Measurements from ENCODE around the gene TIGD6. TPM values are rescaled to one million over a fixed set of nuclear protein-coding genes. Genes with fewer than 3 reads are reported as not detected.

TIGD6 gene
- total RNA-seq, 1 donor from 2014 or later = 4.1 TPM

- TF ChIP-seq EZH2phosphoT487 (IDR thresholded peaks at IDR 0.05) (no peak), EZH2 (IDR thresholded peaks at IDR 0.05) (no peak), CTCF (IDR thresholded peaks at IDR 0.05) (no peak)
- Mint-ChIP-seq H3K9me3 (no peaks in the 10 kb centered on the region), H3K27me3 (ENCODE audit: insufficient read depth, low read depth) (no peaks in the 10 kb centered on the region), H3K4me1 (peaks cover 2% of the 10 kb centered on the region), H3K27ac (no peak overlapping the region), H3K36me3 (peaks cover 21% of the 10 kb centered on the region), H3K4me3 (no peak overlapping the region)
- no peaks in the 10 kb centered on the region for H3K4me1 ChIP-seq
- no peaks in the 10 kb centered on the region for H3K27me3 ChIP-seq
- no peak overlapping the region for H3K9ac ChIP-seq
- H3K36me3 ChIP-seq = peaks cover 5% of the 10 kb centered on the region
- DNase-seq (ENCODE audit: low spot score) = no peak
- no peak overlapping the region for H2AFZ ChIP-seq (replicated peaks)
- H3K4me3 ChIP-seq = no peak overlapping the region
- no peak overlapping the region for H3K4me2 ChIP-seq
- no peak overlapping the region for H3K27ac ChIP-seq
- no peaks in the 10 kb centered on the region for H3F3A ChIP-seq (ENCODE audit: low read depth)
- no peaks in the 10 kb centered on the region for H3K79me2 ChIP-seq (ENCODE audit: low read depth)
- H3K9me3 ChIP-seq (ENCODE audit: low read depth) = no peaks in the 10 kb centered on the region
- H4K20me1 ChIP-seq (ENCODE audit: low read depth) = no peaks in the 10 kb centered on the region
Measured at GRCh38 chr5:150022158-150022531, 21.7 kb upstream of the TIGD6 start.

GRCh38 chr5:150021491-150022157 lies 21.2 kb upstream of the TIGD6 start:
- H3K9me3 ChIP-seq (ENCODE audit: low read depth) = no peaks in the 10 kb centered on the region
- H3K4me2 ChIP-seq = no peak overlapping the region
- no peaks in the 10 kb centered on the region for H3K27me3 ChIP-seq
- no peaks in the 10 kb centered on the region for H3F3A ChIP-seq (ENCODE audit: low read depth)
- Mint-ChIP-seq H3K9me3 (no peaks in the 10 kb centered on the region), H3K27ac (no peak overlapping the region), H3K36me3 (peaks cover 21% of the 10 kb centered on the region), H3K4me1 (peaks cover 2% of the 10 kb centered on the region), H3K27me3 (ENCODE audit: insufficient read depth, low read depth) (no peaks in the 10 kb centered on the region), H3K4me3 (no peak overlapping the region)
- H3K4me1 ChIP-seq = no peaks in the 10 kb centered on the region
- no peak overlapping the region for H3K9ac ChIP-seq
- peaks cover 8% of the 10 kb centered on the region for H3K36me3 ChIP-seq
- no peak overlapping the region for H3K4me3 ChIP-seq
- DNase-seq (ENCODE audit: low spot score) = no peak
- TF ChIP-seq EZH2phosphoT487 (IDR thresholded peaks at IDR 0.05) (no peak), EZH2 (IDR thresholded peaks at IDR 0.05) (no peak), CTCF (IDR thresholded peaks at IDR 0.05) (no peak)
- H3K79me2 ChIP-seq (ENCODE audit: low read depth) = no peaks in the 10 kb centered on the region
- no peaks in the 10 kb centered on the region for H4K20me1 ChIP-seq (ENCODE audit: low read depth)
- H2AFZ ChIP-seq (replicated peaks) = no peak overlapping the region
- H3K27ac ChIP-seq = no peak overlapping the region

- no peak overlapping the region for H3K4me3 Mint-ChIP-seq
- Histone ChIP-seq H3K27me3 (no peaks in the 10 kb centered on the region), H3F3A (ENCODE audit: low read depth) (no peaks in the 10 kb centered on the region), H4K20me1 (ENCODE audit: low read depth) (no peaks in the 10 kb centered on the region), H3K4me3 (no peak overlapping the region), H3K36me3 (peaks cover 14% of the 10 kb centered on the region), H3K9me3 (ENCODE audit: low read depth) (no peaks in the 10 kb centered on the region), H3K4me1 (no peaks in the 10 kb centered on the region), H2AFZ (replicated peaks) (no peak overlapping the region), H3K27ac (no peak overlapping the region), H3K79me2 (ENCODE audit: low read depth) (no peaks in the 10 kb centered on the region), H3K9ac (no peak overlapping the region), H3K4me2 (no peak overlapping the region)
- H3K4me1 Mint-ChIP-seq = peaks cover 2% of the 10 kb centered on the region
- H3K27ac Mint-ChIP-seq = no peak overlapping the region
- TF ChIP-seq EZH2 (IDR thresholded peaks at IDR 0.05) = no peak
- no peak for TF ChIP-seq CTCF (IDR thresholded peaks at IDR 0.05)
- TF ChIP-seq EZH2phosphoT487 (IDR thresholded peaks at IDR 0.05) = no peak
- no peak for DNase-seq (ENCODE audit: low spot score)
- no peaks in the 10 kb centered on the region for H3K27me3 Mint-ChIP-seq (ENCODE audit: insufficient read depth, low read depth)
- peaks cover 10% of the 10 kb centered on the region for H3K9me3 Mint-ChIP-seq
- peaks cover 29% of the 10 kb centered on the region for H3K36me3 Mint-ChIP-seq
Measured at GRCh38 chr5:150020249-150020648, 19.8 kb upstream of the TIGD6 start.

All from neural progenitor cell (in vitro differentiated cells).